Endothelial cell of umbilical vein (primary cell): Measurements from ENCODE around the gene TNPO2. TPM values are rescaled to one million over a fixed set of nuclear protein-coding genes. Genes with fewer than 3 reads are reported as not detected.

Experiments
- BruUV-seq: library from RNA; stranded (reverse); fragments of 400-500 nt; replicated peaks from 2 replicates; lab custom pipeline; 2021; lab: Mats Ljungman, UMichigan
- CTCF ChIA-PET: fragments of 300-600, 350-600 bp; sonication (Branson Sonifier 250); formaldehyde crosslinking; loops from one replicate; lab custom pipeline; 2021; ENCODE audit warnings: antibody characterized with exemption, inconsistent platforms; lab: Charles Lee
- POLR2A ChIA-PET: fragments of 300-600, 350-600 bp; sonication (Branson Sonifier 250); formaldehyde crosslinking; loops from one replicate; lab custom pipeline; 2021; ENCODE audit warnings: antibody characterized with exemption, inconsistent platforms; lab: Charles Lee
- DNase-seq: peaks from one replicate; pipeline ENCODE4 v3.0.0-alpha.2; 2011; ENCODE audit warnings: low read depth, low spot score
- FAIRE-seq: peaks from 2 replicates; lab custom pipeline; 2011; peaks lifted over from hg19 to GRCh38; lab: Jason Lieb, UNC
- H2AFZ ChIP-seq: 2 replicates; pipeline ENCODE4 v1.6.0; 2012; ENCODE audit warnings: low read depth, low read length, control low read depth, inconsistent platforms
- H3K27ac ChIP-seq: 2 replicates; pipeline ENCODE4 v1.5.1; 2011; ENCODE audit warnings: low read depth, mild to moderate bottlenecking, control low read depth, low read length, moderate library complexity; ENCODE audit not compliant: insufficient read depth
- H3K27me3 ChIP-seq, 2 experiments: 2 replicates each; pipeline versions ENCODE4 v1.6.0 to v1.6.1; 2011; ENCODE audit warnings: low read length in 2 of 2, mixed read lengths in 1 of 2; ENCODE audit not compliant: control insufficient read depth in 2 of 2, insufficient read depth in 2 of 2
- H3K36me3 ChIP-seq, 2 experiments: 2 replicates in 1 of 2; 3 replicates in 1 of 2; pipeline ENCODE4 v1.5.1; 2011; ENCODE audit warnings: low read length in 2 of 2, mild to moderate bottlenecking in 1 of 2, moderate library complexity in 1 of 2; ENCODE audit not compliant: control insufficient read depth in 2 of 2, insufficient read depth in 2 of 2; ENCODE audit errors: extremely low read depth in 1 of 2
- H3K4me1 ChIP-seq: 3 replicates; pipeline ENCODE4 v1.5.1; 2011; ENCODE audit warnings: mild to moderate bottlenecking, low read length; ENCODE audit not compliant: control insufficient read depth, insufficient read depth; ENCODE audit errors: extremely low read depth
- H3K4me2 ChIP-seq: 2 replicates; pipeline ENCODE4 v1.6.1; 2011; ENCODE audit warnings: low read length, control low read depth, mixed read lengths; ENCODE audit not compliant: insufficient read depth
- H3K4me3 ChIP-seq, 3 experiments: fragments of 200-600 bp in 1 of 3; sonication (generic), shearing (Covaris generic) in 1 of 3; replicated peaks in 1 of 3; 2 replicates each; pipeline ENCODE4 v1.5.1; 2011 to 2016; ENCODE audit warnings: control low read depth in 3 of 3, low read length in 3 of 3, mild to moderate bottlenecking in 2 of 3, inconsistent platforms in 1 of 3, low read depth in 1 of 3, moderate library complexity in 1 of 3; ENCODE audit not compliant: insufficient read depth in 1 of 3
- H3K79me2 ChIP-seq: 2 replicates; pipeline ENCODE4 v1.6.0; 2012; ENCODE audit warnings: low read length, inconsistent platforms; ENCODE audit not compliant: control insufficient read depth, insufficient read depth
- H3K9ac ChIP-seq: replicated peaks from 2 replicates; pipeline ENCODE3; 2011; ENCODE audit warnings: low read length, control low read depth; ENCODE audit not compliant: insufficient read depth; ENCODE audit errors: extremely low read depth
- H3K9me1 ChIP-seq: replicated peaks from 3 replicates; pipeline ENCODE4 v1.6.0; 2011; ENCODE audit warnings: mild to moderate bottlenecking, low read length; ENCODE audit not compliant: control insufficient read depth, insufficient read depth; ENCODE audit errors: extremely low read depth
- H3K9me3 ChIP-seq: replicated peaks from 2 replicates; pipeline ENCODE4 v1.5.1; 2012; ENCODE audit warnings: low read length, inconsistent platforms; ENCODE audit not compliant: control insufficient read depth, insufficient read depth
- H4K20me1 ChIP-seq: replicated peaks from 2 replicates; pipeline ENCODE3; 2011; ENCODE audit warnings: mild to moderate bottlenecking, low read length; ENCODE audit not compliant: control insufficient read depth, insufficient read depth; ENCODE audit errors: extremely low read depth
- EZH2 ChIP-seq: IDR thresholded peaks from 2 replicates; pipeline ENCODE4 v1.6.1; 2012; ENCODE audit warnings: borderline replicate concordance, low read depth, mild to moderate bottlenecking, moderate library complexity, low read length, inconsistent platforms; ENCODE audit not compliant: severe bottlenecking
- FOS ChIP-seq: IDR thresholded peaks from 2 replicates; pipeline ENCODE4 v1.6.1; 2011; ENCODE audit warnings: mild to moderate bottlenecking, low read length, moderate library complexity, borderline replicate concordance; ENCODE audit not compliant: insufficient read depth
- GATA2 ChIP-seq: IDR thresholded peaks from 2 replicates; pipeline ENCODE4 v1.7.0; 2011; ENCODE audit warnings: low read depth, mild to moderate bottlenecking, moderate library complexity, mixed read lengths, low read length; ENCODE audit not compliant: insufficient read length, insufficient read depth
- JUN ChIP-seq: IDR thresholded peaks from 2 replicates; pipeline ENCODE4 v1.6.1; 2011; ENCODE audit warnings: borderline replicate concordance, low read depth; ENCODE audit not compliant: insufficient read length, insufficient read depth
- MYC ChIP-seq: IDR thresholded peaks from one replicate; pipeline ENCODE4 v1.6.1; 2011; ENCODE audit warnings: mild to moderate bottlenecking, low read depth, low read length
- POLR2A ChIP-seq: IDR thresholded peaks from 2 replicates; pipeline ENCODE4 v1.6.1; 2012; ENCODE audit warnings: low read depth, mild to moderate bottlenecking, control low read depth, low read length
- POLR2AphosphoS5 ChIP-seq: IDR thresholded peaks from 2 replicates; pipeline ENCODE4 v1.6.1; 2012; ENCODE audit warnings: low read depth, mild to moderate bottlenecking, control low read depth, low read length, moderate library complexity; ENCODE audit not compliant: insufficient read depth
- dilution Hi-C: fragments of 300-500 bp; cut with MboI; formaldehyde crosslinking; loops from one replicate; pipeline ENCODE4 v1.15.0; 2019; ENCODE audit warnings: low sequenced_read_pairs; ENCODE audit not compliant: extremely low pct_ligation_motif_present
- intact Hi-C: fragments of 100-400 bp; cut with micrococcal nuclease; formaldehyde crosslinking; loops from one replicate; pipeline ENCODE4 v1.10.0; 2022
- polyA plus RNA-seq, 4 experiments: library from polyadenylated mRNA; depleted of rRNA in 3 of 4; stranded (reverse) in 3 of 4; unstranded in 1 of 4; fragments of >200 nt; gene quantifications; 2 replicates each; pipeline versions ENCODE4 v1.2.1 to v1.2.3, GENCODE V29; 2011 to 2012; ENCODE audit warnings: missing spikeins in 1 of 4
- total RNA-seq: library from RNA; stranded (reverse); gene quantifications from 2 replicates; pipeline ENCODE4 v1.2.3, GENCODE V29; 2021
- TF ChIP-seq, protein P1 (sequence below), 2 donors: IDR thresholded peaks; 1 replicate in 1 of 2; 2 replicates in 1 of 2; pipeline ENCODE4 v1.5.1; 2011; ENCODE audit warnings: low read length in 2 of 2, mild to moderate bottlenecking in 2 of 2, moderate library complexity in 2 of 2, control low read depth in 1 of 2, inconsistent platforms in 1 of 2, low read depth in 1 of 2; ENCODE audit not compliant: insufficient read depth in 1 of 2; ENCODE audit errors: extremely low read depth in 1 of 2
- TF ChIP-seq, protein P2 (sequence below): IDR thresholded peaks from 2 replicates; pipeline ENCODE4 v1.6.1; 2011; ENCODE audit not compliant: insufficient read depth, insufficient read length

Gene TNPO2
- total and polyA plus RNA-seq, 2 donors (not counting 3 experiments of a cell fraction or from before 2014, with no cell fraction given), result 94.5 to 98.8 TPM

DNA sequence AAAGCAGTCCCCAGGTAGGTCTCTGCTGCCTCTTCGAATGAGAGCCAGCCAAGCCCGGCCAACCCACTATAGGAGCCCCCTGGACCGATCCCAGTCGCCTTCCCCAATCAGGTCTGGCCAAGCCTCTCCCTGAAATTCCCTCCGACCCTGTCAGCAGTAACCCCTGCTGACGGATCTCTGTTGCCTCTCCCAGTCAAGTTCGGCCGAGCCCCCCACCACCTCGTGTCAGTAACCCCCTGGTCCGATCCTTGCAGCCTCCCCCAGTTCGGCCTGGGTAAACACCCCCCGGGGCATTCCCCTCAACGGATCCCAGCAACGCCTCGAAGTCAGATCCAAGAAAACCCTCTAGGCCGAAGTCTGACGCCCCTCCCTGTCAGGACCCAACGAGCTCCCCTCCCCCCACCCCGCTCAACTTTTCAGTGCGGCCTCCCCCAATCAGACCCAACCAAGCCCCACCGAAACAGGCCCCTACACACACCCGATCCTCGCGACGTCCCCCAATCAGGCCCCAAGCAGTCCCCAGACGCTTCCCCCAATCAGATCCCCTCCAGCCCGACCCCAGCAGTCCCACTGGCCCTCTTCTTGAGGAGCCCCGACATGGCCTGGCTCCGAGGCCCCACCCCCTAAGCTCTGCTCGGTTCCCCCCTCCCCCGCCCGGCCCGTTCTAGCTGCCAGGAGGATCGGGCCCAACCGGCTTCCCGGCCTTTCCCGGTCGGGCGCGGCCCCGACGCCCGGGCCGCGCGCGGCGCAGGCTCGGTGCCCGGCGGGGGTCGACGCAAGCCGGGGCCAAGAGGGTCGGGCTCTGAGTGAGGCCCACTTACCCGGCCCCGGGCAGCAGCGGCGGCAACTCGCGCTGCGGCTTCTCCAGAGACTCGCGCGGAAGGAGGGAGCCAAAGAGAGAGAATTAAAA lies 1.8 kb downstream of the TNPO2 start:
- Histone ChIP-seq H3K27me3 (no peaks in the 10 kb centered on the region), H3K27ac (peak overlapping the region; percentile 57), H3K4me1 (peaks cover 10% of the 10 kb centered on the region), H4K20me1 (no peaks in the 10 kb centered on the region), H3K4me3 (peak overlapping the region; percentile 62 to 90 (median 88)), H3K36me3 (peaks cover 5 to 11% of the 10 kb centered on the region in 2 experiments), H3K79me2 (peaks cover 60% of the 10 kb centered on the region), H3K9me1 (no peaks in the 10 kb centered on the region), H3K4me2 (peak overlapping the region; percentile 81), H3K9ac (peak overlapping the region; percentile 78), H3K9me3 (no peaks in the 10 kb centered on the region), H2AFZ (no peak overlapping the region)
- DNase-seq (peak; percentile 78), FAIRE-seq (no peak)
- intact Hi-C loops (loop anchor here (1.0 to 5.0 kb wide), 4 partner anchors 12 to 375 kb away; partner anchors contain the start of genes FBXW9 and TRIR), dilution Hi-C loops (no loop called here)
- ChIA-PET CTCF (interaction anchor here (0.5 to 4.5 kb wide), 10 partner anchors 10 to 126 kb away, joined by 3 to 38 read pairs (median 4); no protein-coding TSS in a partner anchor), POLR2A (interaction anchor here (0.5 to 3.2 kb wide), 3 partner anchors 12 to 148 kb away, joined by 4 to 14 read pairs (median 6); partner anchors contain the start of genes JUNB and TRIR)
- no TSS peak for BruUV-seq
- no peak for TF ChIP-seq JUN
- no peak for TF ChIP-seq MYC
- no peak for TF ChIP-seq GATA2
- TF ChIP-seq FOS, result no peak
- TF ChIP-seq, protein P1, sequence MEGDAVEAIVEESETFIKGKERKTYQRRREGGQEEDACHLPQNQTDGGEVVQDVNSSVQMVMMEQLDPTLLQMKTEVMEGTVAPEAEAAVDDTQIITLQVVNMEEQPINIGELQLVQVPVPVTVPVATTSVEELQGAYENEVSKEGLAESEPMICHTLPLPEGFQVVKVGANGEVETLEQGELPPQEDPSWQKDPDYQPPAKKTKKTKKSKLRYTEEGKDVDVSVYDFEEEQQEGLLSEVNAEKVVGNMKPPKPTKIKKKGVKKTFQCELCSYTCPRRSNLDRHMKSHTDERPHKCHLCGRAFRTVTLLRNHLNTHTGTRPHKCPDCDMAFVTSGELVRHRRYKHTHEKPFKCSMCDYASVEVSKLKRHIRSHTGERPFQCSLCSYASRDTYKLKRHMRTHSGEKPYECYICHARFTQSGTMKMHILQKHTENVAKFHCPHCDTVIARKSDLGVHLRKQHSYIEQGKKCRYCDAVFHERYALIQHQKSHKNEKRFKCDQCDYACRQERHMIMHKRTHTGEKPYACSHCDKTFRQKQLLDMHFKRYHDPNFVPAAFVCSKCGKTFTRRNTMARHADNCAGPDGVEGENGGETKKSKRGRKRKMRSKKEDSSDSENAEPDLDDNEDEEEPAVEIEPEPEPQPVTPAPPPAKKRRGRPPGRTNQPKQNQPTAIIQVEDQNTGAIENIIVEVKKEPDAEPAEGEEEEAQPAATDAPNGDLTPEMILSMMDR (IDR thresholded peaks at IDR 0.05; ENCODE audit: extremely low read depth in 1 of 2, insufficient read depth in 1 of 2, low read depth in 1 of 2, low read length in 2 of 2), result no peak
- TF ChIP-seq EZH2, result no peak
- no peak for TF ChIP-seq POLR2AphosphoS5
- TF ChIP-seq, protein P2, sequence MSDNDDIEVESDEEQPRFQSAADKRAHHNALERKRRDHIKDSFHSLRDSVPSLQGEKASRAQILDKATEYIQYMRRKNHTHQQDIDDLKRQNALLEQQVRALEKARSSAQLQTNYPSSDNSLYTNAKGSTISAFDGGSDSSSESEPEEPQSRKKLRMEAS, result no peak
- no peak for TF ChIP-seq POLR2A
